ENCODE results near the gene CCDC90B. TPM values are rescaled to one million over a fixed set of nuclear protein-coding genes. Genes with fewer than 3 reads are reported as not detected.

CCDC90B gene
- total RNA-seq, 1 experiment from 2014 or later, result 35.9 TPM

DNA sequence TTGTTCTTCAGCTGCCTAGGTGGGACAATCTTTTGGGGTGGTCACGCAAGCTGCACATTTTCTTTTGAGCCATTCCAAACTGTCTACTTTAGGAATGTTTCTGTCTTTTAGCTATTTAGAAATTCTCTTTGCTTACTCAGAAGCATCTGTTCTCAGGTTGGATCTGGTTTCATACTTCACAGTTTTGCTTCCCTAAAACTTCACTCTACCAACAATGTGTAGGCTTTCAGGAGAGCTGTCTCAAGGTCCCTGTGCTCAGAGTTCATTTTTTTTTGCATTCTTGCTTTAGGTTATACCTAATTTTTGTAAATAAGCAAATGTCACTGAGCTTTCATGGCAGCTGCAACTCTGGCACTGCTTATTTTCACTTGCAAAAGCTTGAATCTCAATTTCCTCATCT is 36.7 kb downstream of the CCDC90B start:
- Histone ChIP-seq H2AK5ac (ENCODE audit: insufficient read length, low read length) (no peak overlapping the region), H3K23ac (ENCODE audit: insufficient read length, low read depth, low read length) (no peak overlapping the region), H2BK15ac (ENCODE audit: low read depth, low read length) (no peak overlapping the region), H4K5ac (ENCODE audit: insufficient read length, low read depth, low read length) (no peak overlapping the region), H3K4me2 (ENCODE audit: insufficient read depth, insufficient read length, low read length) (no peak overlapping the region), H4K8ac (replicated peaks; ENCODE audit: insufficient read length, low read depth, low read length) (no peak overlapping the region), H3K79me2 (ENCODE audit: insufficient read depth, low read length) (no peaks in the 10 kb centered on the region), H3K4ac (ENCODE audit: low read depth, low read length) (no peak overlapping the region), H3K56ac (ENCODE audit: insufficient read length, low read depth, low read length) (no peak overlapping the region), H3K14ac (ENCODE audit: insufficient read depth, low read length) (no peak overlapping the region), H3K23me2 (ENCODE audit: insufficient read length, low read depth, low read length, poor library complexity, severe bottlenecking) (no peaks in the 10 kb centered on the region), H2BK12ac (ENCODE audit: insufficient read length, low read depth, low read length) (no peak overlapping the region), H2BK120ac (ENCODE audit: low read depth, low read length, poor library complexity, severe bottlenecking) (no peak overlapping the region), H2BK20ac (ENCODE audit: low read depth, low read length, poor library complexity, severe bottlenecking) (no peak overlapping the region), H3K4me1 (ENCODE audit: insufficient read depth, low read length) (no peaks in the 10 kb centered on the region), H4K20me1 (ENCODE audit: control insufficient read depth, insufficient read depth, insufficient read length) (no peaks in the 10 kb centered on the region), H2BK5ac (ENCODE audit: insufficient read length, low read length) (no peak overlapping the region), H2AFZ (ENCODE audit: low read length) (no peak overlapping the region), H3K9me3 (ENCODE audit: control insufficient read depth, low read depth, low read length) (no peaks in the 10 kb centered on the region), H3K9ac (ENCODE audit: extremely low read depth, insufficient read length, low read length) (no peak overlapping the region), H4K91ac (ENCODE audit: insufficient read length, low read depth, low read length) (no peak overlapping the region), H3K27me3 (ENCODE audit: insufficient read depth, low read length) (no peaks in the 10 kb centered on the region), H3K18ac (ENCODE audit: insufficient read length, low read depth, low read length) (no peak overlapping the region), H3T11ph (ENCODE audit: low read length) (no peak overlapping the region), H3K79me1 (ENCODE audit: insufficient read depth, low read depth, low read length, poor library complexity, severe bottlenecking) (no peaks in the 10 kb centered on the region), H3K27ac (ENCODE audit: insufficient read length, low read depth, low read length) (no peak overlapping the region)
- TF ChIP-seq, protein P1, sequence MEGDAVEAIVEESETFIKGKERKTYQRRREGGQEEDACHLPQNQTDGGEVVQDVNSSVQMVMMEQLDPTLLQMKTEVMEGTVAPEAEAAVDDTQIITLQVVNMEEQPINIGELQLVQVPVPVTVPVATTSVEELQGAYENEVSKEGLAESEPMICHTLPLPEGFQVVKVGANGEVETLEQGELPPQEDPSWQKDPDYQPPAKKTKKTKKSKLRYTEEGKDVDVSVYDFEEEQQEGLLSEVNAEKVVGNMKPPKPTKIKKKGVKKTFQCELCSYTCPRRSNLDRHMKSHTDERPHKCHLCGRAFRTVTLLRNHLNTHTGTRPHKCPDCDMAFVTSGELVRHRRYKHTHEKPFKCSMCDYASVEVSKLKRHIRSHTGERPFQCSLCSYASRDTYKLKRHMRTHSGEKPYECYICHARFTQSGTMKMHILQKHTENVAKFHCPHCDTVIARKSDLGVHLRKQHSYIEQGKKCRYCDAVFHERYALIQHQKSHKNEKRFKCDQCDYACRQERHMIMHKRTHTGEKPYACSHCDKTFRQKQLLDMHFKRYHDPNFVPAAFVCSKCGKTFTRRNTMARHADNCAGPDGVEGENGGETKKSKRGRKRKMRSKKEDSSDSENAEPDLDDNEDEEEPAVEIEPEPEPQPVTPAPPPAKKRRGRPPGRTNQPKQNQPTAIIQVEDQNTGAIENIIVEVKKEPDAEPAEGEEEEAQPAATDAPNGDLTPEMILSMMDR (conservative IDR thresholded peaks at IDR 0.05), result no peak
- no peak for DNase-seq
- Mint-ChIP-seq H3K9me3 (no peaks in the 10 kb centered on the region), H3K27me3 (ENCODE audit: low read depth) (no peaks in the 10 kb centered on the region), H3K36me3 (ENCODE audit: insufficient read depth in 1 of 3, low read depth in 3 of 3) (no peaks in the 10 kb centered on the region), H3K27ac (no peak overlapping the region), H3K4me3 (no peak overlapping the region), H3K4me1 (no peaks in the 10 kb centered on the region)
- WGBS (ENCODE audit: extremely low coverage, insufficient read length, low lambda C conversion rate), result no CpG with 5 or more reads among the region's 1 CpG
